ENCODE results near the gene SMIM14.

DNA sequence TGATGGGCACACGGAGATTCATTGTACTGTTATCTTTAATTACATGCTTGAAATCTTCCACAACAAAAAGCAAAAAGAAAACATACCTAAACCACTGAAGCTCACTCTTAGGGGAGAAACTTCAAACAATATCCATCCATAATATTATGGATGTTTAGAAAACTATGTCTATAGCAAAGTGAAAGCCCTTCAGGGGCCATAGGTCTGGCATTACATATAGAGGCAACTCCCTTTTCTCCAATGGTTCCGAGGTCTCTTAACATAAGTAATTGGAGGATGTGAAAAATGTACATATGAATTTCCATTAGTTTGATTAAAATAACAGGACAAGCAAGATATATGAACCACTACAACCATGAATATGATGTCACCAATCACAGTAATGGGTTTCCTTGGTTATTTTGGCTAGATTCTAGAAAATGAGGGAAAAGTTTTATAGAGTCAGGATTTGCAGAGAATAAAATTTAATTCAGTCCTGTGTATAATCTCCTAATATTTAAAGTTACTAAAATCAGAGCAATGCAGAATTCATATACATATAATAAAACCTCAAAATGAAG, 122.2 kb downstream of the SMIM14 start:
- no peak for TF ChIP-seq CTCF (IDR thresholded peaks at IDR 0.05 in 2 of 3, conservative IDR thresholded peaks at IDR 0.05 in 1 of 3; ENCODE audit: insufficient read depth in 2 of 3, low read depth in 1 of 3, low read length in 3 of 3)
- TF ChIP-seq ZNF239 (CRISPR knock-in tag; IDR thresholded peaks at IDR 0.05) = no peak
- no peak for TF ChIP-seq THAP12 (CRISPR knock-in tag; IDR thresholded peaks at IDR 0.05)
- no peak for TF ChIP-seq ATF1 (CRISPR knock-in tag; IDR thresholded peaks at IDR 0.05)
- TF ChIP-seq ATF1 (tag; IDR thresholded peaks at IDR 0.05) = no peak

Data from K562 (cell line).